HepG2 (cell line): Measurements from ENCODE around the gene KLF17. TPM values are rescaled to one million over a fixed set of nuclear protein-coding genes. Genes with fewer than 3 reads are reported as not detected.

Source experiments
- ATAC-seq: fragments of 200-7000 bp; cut with Tn5 transposase; 3 replicates; pipeline ENCODE4 v1.9.1; 2020; ENCODE audit warnings: mild to moderate bottlenecking, moderate library complexity
- BruUV-seq: library from RNA; stranded (reverse); fragments of 400-500 nt; replicated peaks from 2 replicates; lab custom pipeline; 2021; lab: Mats Ljungman, UMichigan
- CTCF ChIA-PET: fragments of 300-600 bp; formaldehyde crosslinking; extraction: SDS; loops from one replicate; lab custom pipeline; 2021; ENCODE audit warnings: low total read pairs, inconsistent platforms, low intra/inter-chr PET ratio; lab: Yijun Ruan, JAX
- POLR2A ChIA-PET: fragments of 350-600 bp; sonication (Branson Sonifier 250); formaldehyde crosslinking; loops from one replicate; lab custom pipeline; 2020; ENCODE audit warnings: antibody characterized with exemption, inconsistent platforms; lab: Yijun Ruan, JAX
- DNase-seq: peaks from one replicate; pipeline ENCODE4 v3.0.0-alpha.2; 2015; ENCODE audit warnings: low spot score
- FAIRE-seq: peaks from 3 replicates; lab custom pipeline; 2011; peaks lifted over from hg19 to GRCh38; lab: Jason Lieb, UNC
- H2AFZ ChIP-seq: one replicate; pipeline ENCODE4 v1.6.1; 2011; ENCODE audit warnings: low read length, inconsistent platforms
- H3K27ac ChIP-seq: fragments of 300-600 bp; 3 replicates; pipeline ENCODE4 v1.8.0; 2011; ENCODE audit warnings: mixed run types, mild to moderate bottlenecking, mixed read lengths, low read length, inconsistent platforms; ENCODE audit not compliant: insufficient read depth; ENCODE audit errors: extremely low read length
- H3K27me3 ChIP-seq, 2 experiments: fragments of 200-600 bp in 1 of 2; 2 replicates in 1 of 2; 3 replicates in 1 of 2; pipeline versions ENCODE4 v1.6.0 to v1.8.0; 2011; ENCODE audit warnings: low read length in 2 of 2, mild to moderate bottlenecking in 2 of 2, moderate library complexity in 2 of 2, inconsistent platforms in 1 of 2; ENCODE audit not compliant: insufficient read depth in 2 of 2, control insufficient read depth in 1 of 2
- H3K36me3 ChIP-seq, 2 experiments: fragments of 200-600 bp in 1 of 2; replicated peaks in 1 of 2; 2 replicates in 1 of 2; 3 replicates in 1 of 2; pipeline versions ENCODE4 v1.5.1 to v1.8.0; 2011; ENCODE audit warnings: low read length in 2 of 2, inconsistent platforms in 1 of 2; ENCODE audit not compliant: insufficient read depth in 2 of 2, control insufficient read depth in 1 of 2
- H3K4me1 ChIP-seq: 2 replicates; pipeline ENCODE4 v1.5.1; 2012; ENCODE audit warnings: low read length, inconsistent platforms; ENCODE audit not compliant: insufficient read depth
- H3K4me2 ChIP-seq: 2 replicates; pipeline ENCODE4 v1.6.0; 2011; ENCODE audit warnings: low read depth, low read length, inconsistent platforms
- H3K4me3 ChIP-seq, 3 experiments: fragments of 200-600 bp in 1 of 3; sonication (generic), shearing (Covaris generic) in 1 of 3; replicated peaks in 1 of 3; 2 replicates each; pipeline ENCODE4 v1.5.1; 2011 to 2016; ENCODE audit warnings: low read length in 3 of 3, inconsistent platforms in 2 of 3, low read depth in 2 of 3, mild to moderate bottlenecking in 2 of 3, control low read depth in 1 of 3, mixed read lengths in 1 of 3; ENCODE audit not compliant: insufficient read depth in 1 of 3
- H3K79me2 ChIP-seq: one replicate; pipeline ENCODE4 v1.6.1; 2011; ENCODE audit warnings: low read length, inconsistent platforms; ENCODE audit not compliant: insufficient read depth
- H3K9ac ChIP-seq: 2 replicates; pipeline ENCODE4 v1.6.0; 2011; ENCODE audit warnings: mild to moderate bottlenecking, low read depth, low read length, inconsistent platforms; ENCODE audit not compliant: insufficient read depth
- H3K9me3 ChIP-seq: 2 replicates; pipeline ENCODE4 v1.5.1; 2012; ENCODE audit warnings: mild to moderate bottlenecking, low read length
- H4K20me1 ChIP-seq: 2 replicates; pipeline ENCODE4 v1.6.0; 2011; ENCODE audit warnings: inconsistent platforms, mild to moderate bottlenecking, low read length, moderate library complexity; ENCODE audit not compliant: insufficient read depth
- CEBPG ChIP-seq: IDR thresholded peaks from 2 replicates; pipeline ENCODE4 v1.6.1; 2016
- HNRNPLL ChIP-seq: fragments of 200-400 bp; formaldehyde crosslinking; IDR thresholded peaks from 2 replicates; pipeline ENCODE4 v1.6.1; 2017; ENCODE audit warnings: mild to moderate bottlenecking, low read depth, low read length; ENCODE audit not compliant: poor library complexity, severe bottlenecking
- KAT8 ChIP-seq: IDR thresholded peaks from 2 replicates; pipeline ENCODE4 v1.6.1; 2016; ENCODE audit warnings: missing genetic modification reagents, missing compliant biosample characterization
- ZNF160 ChIP-seq: sonication (generic); formaldehyde crosslinking; IDR thresholded peaks from 2 replicates; pipeline ENCODE4 v1.8.0; 2022; ENCODE audit warnings: mild to moderate bottlenecking, inconsistent platforms, missing genetic modification reagents
- ZNF441 ChIP-seq: sonication (generic); formaldehyde crosslinking; IDR thresholded peaks from 2 replicates; pipeline ENCODE4 v1.7.0; 2021; ENCODE audit warnings: missing genetic modification reagents, borderline replicate concordance
- WGBS: methylation state at CpG from one replicate; pipeline ENCODE4 v1.1.6; 2017; ENCODE audit warnings: low lambda C conversion rate; 5-methylcytosine and 5-hydroxymethylcytosine counted together
- in situ Hi-C: cut with HindIII; loops from 2 replicates; pipeline ENCODE4 v1.10.0; 2017; ENCODE audit warnings: low pct_unique_long_range_greater_than_20kb; ENCODE audit not compliant: extremely low pct_ligation_motif_present
- intact Hi-C: fragments of 100-400 bp; cut with micrococcal nuclease; formaldehyde crosslinking; loops from one replicate; pipeline ENCODE4 v1.10.0; 2022; ENCODE audit not compliant: unreplicated experiment
- polyA plus RNA-seq, 8 experiments: library from polyadenylated mRNA; depleted of rRNA in 3 of 8; stranded (reverse) in 7 of 8; unstranded in 1 of 8; fragments of >200 nt; fragmentation: Illumina TruSeq in 4 of 8; extraction: Trizol in 4 of 8; gene quantifications; 2 replicates each; pipeline versions ENCODE4 v1.2.1 to v1.2.3, GENCODE V29; 2011 to 2016; ENCODE audit warnings: low read depth in 4 of 8, missing spikeins in 1 of 8, mixed read lengths in 1 of 8; ENCODE audit not compliant: insufficient read depth in 1 of 8
- total RNA-seq, 5 experiments: library from RNA; depleted of rRNA; stranded (reverse); fragments of >200 nt; fragmentation: Illumina TruSeq; extraction: Trizol; gene quantifications; 2 replicates each; pipeline ENCODE4 v1.2.3, GENCODE V29; 2016; ENCODE audit warnings: low read depth in 1 of 5
- TF ChIP-seq, protein P1 (sequence below), 2 experiments: sonication (generic) in 1 of 2; formaldehyde crosslinking in 1 of 2; IDR thresholded peaks; 2 replicates each; pipeline versions ENCODE4 v1.5.1 to v1.6.1; 2011 to 2020; ENCODE audit warnings: borderline replicate concordance in 1 of 2, low read depth in 1 of 2, low read length in 1 of 2, mild to moderate bottlenecking in 1 of 2, missing genetic modification reagents in 1 of 2, moderate library complexity in 1 of 2

KLF17 gene
- total and polyA plus RNA-seq, 2 of the 13 experiments (the other 11 are each of a cell fraction or from before 2014, with no cell fraction given) = not detected

DNA sequence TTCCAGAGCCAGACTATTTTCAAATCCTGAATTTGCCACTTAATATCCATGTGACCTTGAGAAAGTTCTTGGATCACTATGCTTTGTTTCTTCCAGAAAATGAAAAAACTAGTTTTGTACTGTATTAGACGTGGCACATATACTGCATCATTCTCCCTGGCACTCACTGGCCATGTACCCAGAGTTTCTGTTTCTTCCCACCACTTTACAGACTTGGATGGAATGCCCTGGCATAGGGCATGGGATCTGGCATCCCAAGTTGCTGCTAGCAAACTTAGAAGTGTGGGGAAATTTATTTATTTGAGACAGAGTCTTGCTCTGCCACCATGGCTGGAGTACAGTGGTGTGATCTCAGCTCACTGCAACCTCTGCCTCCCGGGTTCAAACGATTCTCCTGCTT is 12.8 kb downstream of the KLF17 start:
- FAIRE-seq = no peak
- BruUV-seq = no TSS peak
- Histone ChIP-seq H3K79me2 (no peaks in the 10 kb centered on the region), H3K36me3 (no peaks in the 10 kb centered on the region), H3K4me3 (no peak overlapping the region), H3K4me2 (no peak overlapping the region), H3K27ac (no peak overlapping the region), H3K27me3 (peaks cover 3 to 42% of the 10 kb centered on the region in 2 experiments; a peak in 4 of 5 replicates), H4K20me1 (no peaks in the 10 kb centered on the region), H3K4me1 (no peaks in the 10 kb centered on the region), H2AFZ (no peak overlapping the region), H3K9me3 (no peaks in the 10 kb centered on the region)
- intact Hi-C loops (no loop called here), in situ Hi-C loops (no loop called here)
- ATAC-seq = no peak
- WGBS = 0% methylated on average over 1 of the region's 3 CpGs
- no peak for DNase-seq
- TF ChIP-seq CEBPG (CRISPR knock-in tag) (no peak), KAT8 (CRISPR knock-in tag) (no peak), HNRNPLL (no peak), ZNF441 (CRISPR knock-in tag) (no peak), ZNF160 (no peak)
- TF ChIP-seq, protein P1, sequence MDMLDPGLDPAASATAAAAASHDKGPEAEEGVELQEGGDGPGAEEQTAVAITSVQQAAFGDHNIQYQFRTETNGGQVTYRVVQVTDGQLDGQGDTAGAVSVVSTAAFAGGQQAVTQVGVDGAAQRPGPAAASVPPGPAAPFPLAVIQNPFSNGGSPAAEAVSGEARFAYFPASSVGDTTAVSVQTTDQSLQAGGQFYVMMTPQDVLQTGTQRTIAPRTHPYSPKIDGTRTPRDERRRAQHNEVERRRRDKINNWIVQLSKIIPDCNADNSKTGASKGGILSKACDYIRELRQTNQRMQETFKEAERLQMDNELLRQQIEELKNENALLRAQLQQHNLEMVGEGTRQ (IDR thresholded peaks at IDR 0.05; ENCODE audit: low read depth, low read length) = no peak
- TF ChIP-seq, protein P1 (CRISPR knock-in tag; IDR thresholded peaks at IDR 0.05; ENCODE audit: borderline replicate concordance) = no peak
- TF ChIP-seq, all 625 proteins: peak for 0
- POLR2A ChIA-PET = no interaction called here
- H3K9ac ChIP-seq = no peak overlapping the region
- CTCF ChIA-PET = no interaction called here
